ENCODE results near the gene KMT2A.
"Not testable (repeated sequence)": the region's sequence is repeated elsewhere in the genome, so short reads cannot be mapped to it uniquely, and the experiment has no call there.

KMT2A gene

GRCh38 chr11:118415739-118416068 lies 20.6 kb upstream of the KMT2A start:
- Histone ChIP-seq H3K4me1 (ENCODE audit: insufficient read depth, low read length) (peaks cover 32% of the 10 kb centered on the region), H3K9ac (ENCODE audit: low read depth, low read length) (peak overlapping the region; percentile 31; the same call in 1 of the 2 replicates), H3K9me3 (ENCODE audit: control insufficient read depth, insufficient read depth, low read length) (no peaks in the 10 kb centered on the region), H3K36me3 (ENCODE audit: insufficient read depth, low read length) (no peaks in the 10 kb centered on the region; the same call in 1 of the 2 replicates)

- not testable (repeated sequence) for H3K9me3 ChIP-seq (ENCODE audit: control insufficient read depth, insufficient read depth, low read length); H3K9ac ChIP-seq (ENCODE audit: low read depth, low read length); H3K36me3 ChIP-seq (ENCODE audit: insufficient read depth, low read length)
- peaks cover 32% of the 10 kb centered on the region for H3K4me1 ChIP-seq (ENCODE audit: insufficient read depth, low read length)
Observed at GRCh38 chr11:118416900-118417299, 19.4 kb upstream of the KMT2A start.

DNA sequence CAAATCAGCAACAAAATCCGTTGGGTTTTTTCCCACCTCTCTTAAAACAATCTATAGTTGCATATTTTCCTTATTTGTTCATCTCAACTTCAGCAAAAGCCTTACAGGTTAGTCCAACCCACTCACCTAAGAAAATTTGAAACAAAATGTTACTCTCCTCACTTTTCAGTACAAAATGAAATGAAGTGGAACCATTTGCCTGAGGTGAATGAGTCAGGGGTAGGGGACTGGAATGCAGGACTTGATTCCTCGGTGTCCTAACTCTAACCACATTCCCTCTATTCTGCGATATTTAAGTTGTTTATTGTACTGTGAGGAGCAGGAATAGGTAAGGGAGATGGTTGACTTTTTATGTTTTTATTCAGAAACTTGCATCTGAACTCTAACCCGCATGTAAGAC lies 18.5 kb upstream of the KMT2A start:
- Histone ChIP-seq H3K9me3 (ENCODE audit: control insufficient read depth, insufficient read depth, low read length) (no peaks in the 10 kb centered on the region), H3K4me1 (ENCODE audit: insufficient read depth, low read length) (peaks cover 32% of the 10 kb centered on the region), H3K36me3 (ENCODE audit: insufficient read depth, low read length) (no peaks in the 10 kb centered on the region; the same call in 1 of the 2 replicates), H3K9ac (ENCODE audit: low read depth, low read length) (no peak overlapping the region)

DNA sequence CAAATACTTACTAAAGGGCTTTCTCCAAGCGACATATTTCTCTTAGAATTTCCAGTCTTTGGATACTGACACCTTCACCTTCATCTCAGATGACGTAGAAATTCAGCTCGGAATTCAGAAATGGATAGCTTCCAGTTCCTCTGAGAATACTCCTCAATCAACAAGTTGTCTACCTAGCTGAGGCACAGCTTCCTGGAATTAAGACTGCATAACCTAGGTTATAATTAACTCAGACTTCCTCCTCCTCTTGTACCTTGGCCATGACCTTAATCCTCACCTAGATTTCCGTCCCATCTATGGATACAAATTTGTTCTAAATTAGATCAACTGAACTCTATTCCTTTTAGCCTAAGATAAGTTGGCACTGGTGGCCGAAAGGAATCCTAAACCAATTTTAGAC lies 17.5 kb upstream of the KMT2A start:
- no peaks in the 10 kb centered on the region for H3K9me3 ChIP-seq (ENCODE audit: control insufficient read depth, insufficient read depth, low read length)
- H3K4me1 ChIP-seq (ENCODE audit: insufficient read depth, low read length): peaks cover 32% of the 10 kb centered on the region
- H3K9ac ChIP-seq (ENCODE audit: low read depth, low read length): no peak overlapping the region
- H3K36me3 ChIP-seq (ENCODE audit: insufficient read depth, low read length): no peaks in the 10 kb centered on the region; the same call in 1 of the 2 replicates

DNA sequence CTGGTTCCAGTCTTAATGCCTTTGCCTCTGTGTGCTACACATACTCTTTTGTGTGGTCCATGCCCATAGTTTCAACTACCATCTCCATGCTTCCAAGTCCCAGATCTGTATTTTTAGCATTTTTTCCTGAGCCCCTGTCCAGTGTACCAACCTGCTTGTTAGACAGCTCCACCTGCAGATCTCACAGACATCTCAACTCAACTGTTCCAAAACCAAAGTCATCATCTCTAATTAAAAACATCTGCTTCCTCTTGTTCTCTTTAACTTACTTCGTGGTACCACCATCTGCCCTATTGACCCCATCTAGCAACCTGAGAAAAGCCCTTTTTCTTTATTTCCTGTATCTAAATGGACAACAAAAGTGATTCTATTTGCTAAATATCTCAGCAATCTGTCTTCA lies 8.6 kb upstream of the KMT2A start:
- H3K9me3 ChIP-seq (ENCODE audit: control insufficient read depth, insufficient read depth, low read length): no peaks in the 10 kb centered on the region
- no peaks in the 10 kb centered on the region for H3K36me3 ChIP-seq (ENCODE audit: insufficient read depth, low read length)
- H3K4me1 ChIP-seq (ENCODE audit: insufficient read depth, low read length): peaks cover 15% of the 10 kb centered on the region
- H3K9ac ChIP-seq (ENCODE audit: low read depth, low read length): no peak overlapping the region

DNA sequence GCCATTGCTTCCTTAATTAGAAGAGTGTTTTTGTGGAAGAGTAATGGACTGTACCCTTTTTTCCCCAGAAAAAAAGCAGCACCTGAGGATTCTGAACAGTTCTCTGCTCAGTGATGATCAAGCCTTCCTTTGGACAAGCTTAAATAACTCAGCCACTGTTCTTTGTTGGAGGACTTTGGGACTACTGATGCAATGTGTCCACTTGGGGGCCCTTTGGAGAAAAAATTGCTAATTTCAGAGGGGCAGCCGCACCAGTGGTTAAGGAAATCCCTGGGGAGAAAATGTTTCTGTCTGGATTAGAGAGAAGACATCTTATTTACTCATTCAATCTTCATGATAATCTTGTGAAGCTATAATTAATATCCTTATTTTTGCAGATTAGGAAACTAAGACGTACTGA lies 5.3 kb upstream of the KMT2A start:
- H3K4me1 ChIP-seq (ENCODE audit: insufficient read depth, low read length): peaks cover 5% of the 10 kb centered on the region
- H3K36me3 ChIP-seq (ENCODE audit: insufficient read depth, low read length): no peaks in the 10 kb centered on the region
- H3K9me3 ChIP-seq (ENCODE audit: control insufficient read depth, insufficient read depth, low read length): no peaks in the 10 kb centered on the region
- no peak overlapping the region for H3K9ac ChIP-seq (ENCODE audit: low read depth, low read length)

- peaks cover under 1% of the 10 kb centered on the region; the same call in 1 of the 2 replicates for H3K4me1 ChIP-seq (ENCODE audit: insufficient read depth, low read length)
- H3K9me3 ChIP-seq (ENCODE audit: control insufficient read depth, insufficient read depth, low read length): no peaks in the 10 kb centered on the region
- peak overlapping the region; percentile 94 for H3K9ac ChIP-seq (ENCODE audit: low read depth, low read length)
- no peaks in the 10 kb centered on the region for H3K36me3 ChIP-seq (ENCODE audit: insufficient read depth, low read length)
Observed at GRCh38 chr11:118434123-118434552, 2.2 kb upstream of the KMT2A start.

GRCh38 chr11:118434553-118435289 lies 1.6 kb upstream of the KMT2A start:
- Histone ChIP-seq H3K9me3 (ENCODE audit: control insufficient read depth, insufficient read depth, low read length) (no peaks in the 10 kb centered on the region), H3K9ac (ENCODE audit: low read depth, low read length) (peak overlapping the region; percentile 94), H3K36me3 (ENCODE audit: insufficient read depth, low read length) (no peaks in the 10 kb centered on the region; the same call in 1 of the 2 replicates), H3K4me1 (ENCODE audit: insufficient read depth, low read length) (peaks cover 4% of the 10 kb centered on the region; the same call in 1 of the 2 replicates)

GRCh38 chr11:118435290-118435892 lies 901 bp upstream of the KMT2A start:
- Histone ChIP-seq H3K36me3 (ENCODE audit: insufficient read depth, low read length) (no peaks in the 10 kb centered on the region; the same call in 1 of the 2 replicates), H3K9ac (ENCODE audit: low read depth, low read length) (peak overlapping the region; percentile 94), H3K9me3 (ENCODE audit: control insufficient read depth, insufficient read depth, low read length) (no peaks in the 10 kb centered on the region), H3K4me1 (ENCODE audit: insufficient read depth, low read length) (peaks cover 9% of the 10 kb centered on the region; the same call in 1 of the 2 replicates)

DNA sequence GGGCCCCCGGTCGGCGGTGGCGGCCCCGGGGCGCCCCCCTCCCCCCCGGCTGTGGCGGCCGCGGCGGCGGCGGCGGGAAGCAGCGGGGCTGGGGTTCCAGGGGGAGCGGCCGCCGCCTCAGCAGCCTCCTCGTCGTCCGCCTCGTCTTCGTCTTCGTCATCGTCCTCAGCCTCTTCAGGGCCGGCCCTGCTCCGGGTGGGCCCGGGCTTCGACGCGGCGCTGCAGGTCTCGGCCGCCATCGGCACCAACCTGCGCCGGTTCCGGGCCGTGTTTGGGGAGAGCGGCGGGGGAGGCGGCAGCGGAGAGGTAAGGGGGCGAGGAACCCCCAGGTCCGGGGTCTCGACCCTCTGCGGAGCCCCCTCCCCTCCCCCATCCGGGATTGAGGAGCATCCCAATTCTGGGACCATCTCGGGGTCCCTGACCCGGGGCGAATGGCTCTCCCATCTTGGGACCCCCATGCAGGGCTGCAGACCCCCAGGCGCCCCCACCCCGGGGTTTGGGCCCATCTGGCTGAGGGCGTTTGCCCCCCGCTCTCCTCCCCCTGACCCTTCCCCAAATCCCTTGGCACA lies 431 bp downstream of the KMT2A start:
- Histone ChIP-seq H3K4me1 (ENCODE audit: insufficient read depth, low read length) (peaks cover 9% of the 10 kb centered on the region; the same call in 1 of the 2 replicates), H3K9me3 (ENCODE audit: control insufficient read depth, insufficient read depth, low read length) (no peaks in the 10 kb centered on the region), H3K36me3 (ENCODE audit: insufficient read depth, low read length) (no peaks in the 10 kb centered on the region; the same call in 1 of the 2 replicates), H3K9ac (ENCODE audit: low read depth, low read length) (peak overlapping the region; percentile 65)

DNA sequence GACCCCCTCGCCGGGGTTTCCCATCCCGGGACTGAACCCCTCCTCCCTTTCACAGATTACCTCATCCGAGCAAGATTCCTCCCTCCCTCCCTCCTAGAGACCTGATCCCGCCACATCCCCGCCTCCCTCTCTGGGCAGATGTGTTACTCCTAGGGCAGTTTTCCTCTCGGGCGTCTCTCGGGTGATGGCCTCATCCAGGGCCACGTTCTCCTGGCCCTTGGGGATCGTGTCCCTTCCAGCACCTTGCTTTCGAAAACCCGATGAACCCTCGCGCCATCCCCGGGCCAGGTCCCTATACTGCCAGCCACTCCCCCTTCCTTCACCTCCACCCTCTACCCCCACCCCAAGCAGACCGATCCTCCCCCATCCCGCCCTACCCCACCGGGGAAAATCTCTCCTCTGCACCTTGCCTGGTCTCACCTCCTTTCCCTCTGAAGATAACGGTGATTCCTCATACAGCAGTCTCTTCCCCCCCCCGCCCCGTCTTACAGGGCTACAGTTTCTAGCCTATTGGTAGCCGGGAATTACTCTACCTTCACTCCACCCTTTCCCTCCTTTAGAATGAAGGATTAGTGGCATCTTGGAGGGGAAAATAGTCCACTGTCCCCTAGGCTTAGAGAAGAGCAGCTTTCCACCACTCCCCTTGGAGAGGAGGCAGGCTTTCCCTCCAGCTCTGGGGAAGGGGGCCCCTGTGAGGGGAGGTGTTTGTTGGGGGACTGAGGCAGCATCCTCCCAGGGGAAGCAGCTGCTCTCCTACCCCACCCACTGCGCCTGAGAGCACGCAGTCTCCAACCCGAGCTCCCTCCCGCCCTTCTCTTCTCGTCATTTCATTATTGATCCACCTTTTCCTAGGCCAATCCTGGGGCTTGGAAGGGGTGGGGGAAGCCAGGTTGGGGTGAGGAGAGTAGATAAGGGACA lies 1.2 kb downstream of the KMT2A start:
- Histone ChIP-seq H3K36me3 (ENCODE audit: insufficient read depth, low read length) (no peaks in the 10 kb centered on the region; the same call in 1 of the 2 replicates), H3K4me1 (ENCODE audit: insufficient read depth, low read length) (peaks cover 9% of the 10 kb centered on the region), H3K9ac (ENCODE audit: low read depth, low read length) (peak overlapping the region; percentile 65), H3K9me3 (ENCODE audit: control insufficient read depth, insufficient read depth, low read length) (no peaks in the 10 kb centered on the region)

- Histone ChIP-seq H3K36me3 (ENCODE audit: insufficient read depth, low read length) (no peaks in the 10 kb centered on the region; the same call in 1 of the 2 replicates), H3K9ac (ENCODE audit: low read depth, low read length) (peak overlapping the region; percentile 65; the same call in 1 of the 2 replicates), H3K9me3 (ENCODE audit: control insufficient read depth, insufficient read depth, low read length) (no peaks in the 10 kb centered on the region), H3K4me1 (ENCODE audit: insufficient read depth, low read length) (peaks cover 9% of the 10 kb centered on the region)
Observed at GRCh38 chr11:118438314-118438931, 2.1 kb downstream of the KMT2A start.

DNA sequence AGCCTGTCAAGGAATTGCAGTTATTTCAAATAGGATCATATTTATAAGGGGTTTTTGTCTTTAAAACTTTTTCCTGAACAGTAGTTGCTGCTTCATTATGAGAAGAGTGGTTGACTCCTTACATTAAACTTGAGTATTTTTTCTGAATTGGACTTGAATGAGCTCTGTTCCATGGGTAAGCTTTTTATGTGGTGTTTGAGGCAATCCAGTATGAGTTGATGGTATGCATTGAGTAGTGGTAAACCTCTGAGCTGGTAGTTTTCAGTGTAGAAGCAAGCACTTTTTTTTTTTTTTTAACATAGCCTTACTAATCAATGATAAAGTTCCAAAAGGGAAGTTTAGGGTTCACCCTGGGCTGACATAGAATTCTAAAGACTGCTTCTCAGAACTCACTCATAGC lies 3.4 kb downstream of the KMT2A start:
- Histone ChIP-seq H3K9ac (ENCODE audit: low read depth, low read length) (no peak overlapping the region), H3K4me1 (ENCODE audit: insufficient read depth, low read length) (peaks cover 9% of the 10 kb centered on the region), H3K36me3 (ENCODE audit: insufficient read depth, low read length) (no peaks in the 10 kb centered on the region; the same call in 1 of the 2 replicates), H3K9me3 (ENCODE audit: control insufficient read depth, insufficient read depth, low read length) (no peaks in the 10 kb centered on the region)
